Stomach (tissue), 4 donors: ENCODE measurements around the gene CRTAP.

Experiments used
- CTCF ChIP-seq, 7 experiments: fragments of 450-650 bp in 4 of 7; fragments of 200-600 bp in 3 of 7; sonication (generic) in 3 of 7; IDR thresholded peaks; one replicate each; pipeline ENCODE4 v1.5.1; 2016 to 2019; ENCODE audit warnings: antibody characterized with exemption in 7 of 7, control low read depth in 2 of 7, mild to moderate bottlenecking in 1 of 7
- EP300 ChIP-seq: sonication (generic); formaldehyde crosslinking; IDR thresholded peaks from one replicate; pipeline ENCODE4 v1.6.1; 2017; ENCODE audit warnings: antibody characterized with exemption
- POLR2A ChIP-seq, 4 donors: fragments of 450-650 bp; IDR thresholded peaks; one replicate each; pipeline ENCODE4 v1.6.1; 2016; ENCODE audit warnings: antibody characterized with exemption in 4 of 4, control low read depth in 2 of 4, mild to moderate bottlenecking in 1 of 4, moderate library complexity in 1 of 4
- POLR2AphosphoS5 ChIP-seq, 3 donors: sonication (generic); formaldehyde crosslinking; IDR thresholded peaks; one replicate each; pipeline ENCODE4 v1.6.1; 2016; ENCODE audit warnings: antibody characterized with exemption in 3 of 3

GRCh38 chr3:33174095-33174494 is 60.3 kb downstream of the CRTAP start:
- no peak for TF ChIP-seq CTCF (IDR thresholded peaks at IDR 0.05)
- TF ChIP-seq POLR2A (IDR thresholded peaks at IDR 0.05): no peak
- no peak for TF ChIP-seq EP300
- TF ChIP-seq POLR2AphosphoS5 (IDR thresholded peaks at IDR 0.05): no peak
